Suprapubic skin (tissue), 3 donors: ENCODE measurements around the gene LTO1.

Experiments
- CTCF ChIP-seq, 2 donors: fragments of 200-600 bp in 1 of 2; fragments of 450-650 bp in 1 of 2; sonication (generic) in 1 of 2; IDR thresholded peaks; one replicate each; pipeline ENCODE4 v1.5.1; 2016 to 2019; ENCODE audit warnings: antibody characterized with exemption in 2 of 2, mild to moderate bottlenecking in 1 of 2, moderate library complexity in 1 of 2
- POLR2A ChIP-seq, 2 donors: fragments of 450-650 bp; IDR thresholded peaks; one replicate each; pipeline ENCODE4 v1.6.1; 2017; ENCODE audit warnings: antibody characterized with exemption in 2 of 2, mild to moderate bottlenecking in 2 of 2, moderate library complexity in 2 of 2

- no peak for TF ChIP-seq POLR2A (IDR thresholded peaks at IDR 0.05)
- TF ChIP-seq CTCF (IDR thresholded peaks at IDR 0.05) = no peak
These were observed 37.0 kb upstream of the LTO1 start for GRCh38 chr11:69711822-69712801.
